Testis (tissue), 2 donors: ENCODE data around the gene ETDB.

ENCODE experiments used
- CTCF ChIP-seq, 3 experiments: fragments of 450-650 bp in 2 of 3; fragments of 200-600 bp in 1 of 3; sonication (generic) in 1 of 3; IDR thresholded peaks; one replicate each; pipeline ENCODE4 v1.5.1; 2016 to 2019; ENCODE audit warnings: antibody characterized with exemption in 3 of 3, mild to moderate bottlenecking in 2 of 3, moderate library complexity in 1 of 3
- POLR2A ChIP-seq: fragments of 450-650 bp; IDR thresholded peaks from one replicate; pipeline ENCODE4 v1.6.1; 2017; ENCODE audit warnings: antibody characterized with exemption, mild to moderate bottlenecking, moderate library complexity

GRCh38 chrX:135114392-135114791 is 5.9 kb downstream of the ETDB start:
- no peak for TF ChIP-seq POLR2A
- TF ChIP-seq CTCF (IDR thresholded peaks at IDR 0.05): no peak
